H1 (cell line): ENCODE data around the gene OR51I2. TPM values are rescaled to one million over a fixed set of nuclear protein-coding genes. Genes with fewer than 3 reads are reported as not detected.

Source experiments
- CTCF ChIA-PET: fragments of 300-600 bp; sonication (Branson Sonifier 250); formaldehyde crosslinking; loops from one replicate; lab custom pipeline; 2021; ENCODE audit not compliant: partially characterized antibody; lab: Charles Lee
- POLR2A ChIA-PET: fragments of 300-600 bp; sonication (Branson Sonifier 250); formaldehyde crosslinking; loops from one replicate; lab custom pipeline; 2021; ENCODE audit warnings: inconsistent platforms; ENCODE audit not compliant: partially characterized antibody; lab: Charles Lee
- DNase-seq, 2 experiments: peaks; one replicate each; pipeline versions ENCODE4 v3.0.0 to v3.0.0-alpha.2; 2010 to 2022; ENCODE audit warnings: low spot score in 2 of 2, low read depth in 1 of 2, mixed read lengths in 1 of 2
- FAIRE-seq: peaks from 2 replicates; lab custom pipeline; 2011; peaks lifted over from hg19 to GRCh38; lab: Jason Lieb, UNC
- H2AFZ ChIP-seq: 2 replicates; pipeline ENCODE4 v1.8.1; 2012; ENCODE audit warnings: low read length, inconsistent platforms
- H2AK5ac ChIP-seq: 2 replicates; pipeline ENCODE4 v1.6.1; 2013; ENCODE audit warnings: low read depth, low read length
- H2BK120ac ChIP-seq: replicated peaks from 2 replicates; pipeline ENCODE3; 2013; ENCODE audit warnings: low read depth, low read length, inconsistent platforms
- H2BK12ac ChIP-seq: 2 replicates; pipeline ENCODE4 v1.6.1; 2013; ENCODE audit warnings: low read depth, low read length
- H2BK15ac ChIP-seq: 2 replicates; pipeline ENCODE4 v1.6.1; 2013; ENCODE audit warnings: low read length
- H2BK20ac ChIP-seq: 2 replicates; pipeline ENCODE4 v1.6.1; 2013; ENCODE audit warnings: low read length
- H2BK5ac ChIP-seq: 2 replicates; pipeline ENCODE4 v1.6.1; 2013; ENCODE audit warnings: low read depth, low read length
- H3K14ac ChIP-seq: 2 replicates; pipeline ENCODE4 v1.6.1; 2013; ENCODE audit warnings: inconsistent platforms; ENCODE audit not compliant: insufficient read length
- H3K18ac ChIP-seq: 2 replicates; pipeline ENCODE4 v1.6.1; 2013; ENCODE audit warnings: low read length; ENCODE audit errors: extremely low read depth
- H3K23ac ChIP-seq: 2 replicates; pipeline ENCODE4 v1.6.1; 2013; ENCODE audit warnings: inconsistent platforms; ENCODE audit not compliant: insufficient read length
- H3K23me2 ChIP-seq: 2 replicates; pipeline ENCODE4 v1.6.1; 2013; ENCODE audit warnings: low read depth, low read length
- H3K27ac ChIP-seq: 2 replicates; pipeline ENCODE4 v1.6.1; 2011; ENCODE audit warnings: low read depth, low read length, inconsistent platforms
- H3K27me3 ChIP-seq, 4 experiments: replicated peaks in 1 of 4; 1 replicate in 1 of 4; 2 replicates in 3 of 4; pipeline versions ENCODE4 v1.6.1 to v1.8.1; 2011 to 2013; ENCODE audit warnings: low read length in 3 of 4, mild to moderate bottlenecking in 3 of 4, inconsistent platforms in 2 of 4, mixed read lengths in 2 of 4, moderate library complexity in 1 of 4; ENCODE audit not compliant: control insufficient read depth in 3 of 4, insufficient read depth in 3 of 4; ENCODE audit errors: extremely low read depth in 1 of 4
- H3K36me3 ChIP-seq, 4 experiments: 2 replicates each; pipeline versions ENCODE4 v1.6.1 to v1.8.1; 2011 to 2013; ENCODE audit warnings: mild to moderate bottlenecking in 4 of 4, low read length in 3 of 4, moderate library complexity in 2 of 4, control low read depth in 1 of 4, inconsistent platforms in 1 of 4; ENCODE audit not compliant: insufficient read depth in 4 of 4, control insufficient read depth in 2 of 4
- H3K4ac ChIP-seq: replicated peaks from 2 replicates; pipeline ENCODE3; 2013; ENCODE audit warnings: low read length, low read depth, mixed read lengths, inconsistent platforms; ENCODE audit not compliant: insufficient read length
- H3K4me1 ChIP-seq, 4 experiments: replicated peaks in 1 of 4; 1 replicate in 1 of 4; 2 replicates in 3 of 4; pipeline versions ENCODE4 v1.6.1 to v1.8.1; 2011 to 2013; ENCODE audit warnings: low read length in 3 of 4, inconsistent platforms in 2 of 4, mixed read lengths in 1 of 4; ENCODE audit not compliant: insufficient read depth in 4 of 4, control insufficient read depth in 3 of 4
- H3K4me2 ChIP-seq, 2 experiments: 2 replicates each; pipeline versions ENCODE4 v1.6.1 to v1.8.1; 2011 to 2013; ENCODE audit warnings: low read depth in 2 of 2, low read length in 2 of 2, control low read depth in 1 of 2, inconsistent platforms in 1 of 2, mild to moderate bottlenecking in 1 of 2; ENCODE audit not compliant: insufficient read depth in 1 of 2
- H3K4me3 ChIP-seq, 4 experiments: fragments of 200-600, 300-600 bp in 1 of 4; sonication (generic), shearing (Covaris generic), sonication (Bioruptor Twin) in 1 of 4; 2 replicates each; pipeline versions ENCODE4 v1.5.1 to v1.8.1; 2011 to 2016; ENCODE audit warnings: low read length in 4 of 4, low read depth in 3 of 4, control low read depth in 2 of 4, inconsistent platforms in 2 of 4, mild to moderate bottlenecking in 2 of 4, mixed read lengths in 1 of 4, moderate library complexity in 1 of 4; ENCODE audit not compliant: insufficient read depth in 2 of 4; ENCODE audit errors: extremely low read depth in 1 of 4
- H3K56ac ChIP-seq: replicated peaks from 2 replicates; pipeline ENCODE3; 2013; ENCODE audit warnings: low read depth, mild to moderate bottlenecking, mixed read lengths, low read length, inconsistent platforms; ENCODE audit not compliant: insufficient read length
- H3K79me1 ChIP-seq: 2 replicates; pipeline ENCODE4 v1.6.1; 2013; ENCODE audit warnings: low read depth, low read length, control low read depth
- H3K79me2 ChIP-seq, 2 experiments: 2 replicates each; pipeline versions ENCODE4 v1.6.1 to v1.8.1; 2012 to 2013; ENCODE audit warnings: low read length in 2 of 2, mild to moderate bottlenecking in 2 of 2, inconsistent platforms in 1 of 2; ENCODE audit not compliant: insufficient read depth in 2 of 2, control insufficient read depth in 1 of 2
- H3K9ac ChIP-seq, 4 experiments: replicated peaks in 1 of 4; 1 replicate in 1 of 4; 2 replicates in 3 of 4; pipeline versions ENCODE4 v1.6.1 to v1.8.1; 2011 to 2013; ENCODE audit warnings: low read depth in 3 of 4, low read length in 3 of 4, control low read depth in 2 of 4, mild to moderate bottlenecking in 2 of 4, moderate library complexity in 2 of 4, inconsistent platforms in 1 of 4; ENCODE audit errors: extremely low read depth in 1 of 4
- H3K9me3 ChIP-seq, 2 experiments: 2 replicates each; pipeline versions ENCODE4 v1.6.1 to v1.8.1; 2012 to 2013; ENCODE audit warnings: mild to moderate bottlenecking in 2 of 2, moderate library complexity in 2 of 2, control low read depth in 1 of 2, inconsistent platforms in 1 of 2, low read depth in 1 of 2, low read length in 1 of 2, mixed read lengths in 1 of 2; ENCODE audit not compliant: insufficient read depth in 2 of 2
- H4K20me1 ChIP-seq, 2 experiments: replicated peaks in 1 of 2; 2 replicates each; pipeline versions ENCODE3 to v1.8.1; 2011 to 2013; ENCODE audit warnings: inconsistent platforms in 2 of 2, low read length in 2 of 2, mild to moderate bottlenecking in 1 of 2; ENCODE audit not compliant: insufficient read depth in 2 of 2, control insufficient read depth in 1 of 2
- H4K5ac ChIP-seq: 2 replicates; pipeline ENCODE4 v1.6.1; 2013; ENCODE audit warnings: low read length, low read depth, mixed read lengths, inconsistent platforms; ENCODE audit not compliant: insufficient read length
- H4K8ac ChIP-seq: 2 replicates; pipeline ENCODE4 v1.8.0; 2013; ENCODE audit warnings: mild to moderate bottlenecking, moderate library complexity, low read length, inconsistent platforms; ENCODE audit not compliant: insufficient read depth; ENCODE audit errors: extremely low read depth
- H4K91ac ChIP-seq: replicated peaks from 2 replicates; pipeline ENCODE3; 2013; ENCODE audit warnings: low read length, mixed read lengths, inconsistent platforms; ENCODE audit not compliant: insufficient read length
- CTCF ChIP-seq, 3 experiments: IDR thresholded peaks; 1 replicate in 2 of 3; 2 replicates in 1 of 3; pipeline versions ENCODE4 v1.5.1 to v1.6.1; 2011; ENCODE audit warnings: low read length in 3 of 3, mild to moderate bottlenecking in 3 of 3, inconsistent platforms in 2 of 3, low read depth in 1 of 3, moderate library complexity in 1 of 3; ENCODE audit not compliant: insufficient read depth in 1 of 3; ENCODE audit errors: control extremely low read depth in 1 of 3
- RAD21 ChIP-seq, 2 experiments: IDR thresholded peaks in 1 of 2; conservative IDR thresholded peaks in 1 of 2; 2 replicates each; pipeline ENCODE4 v1.6.1; 2011; ENCODE audit warnings: low read depth in 2 of 2, low read length in 2 of 2, improper control_type of control experiment in 1 of 2, inconsistent platforms in 1 of 2, mild to moderate bottlenecking in 1 of 2, moderate library complexity in 1 of 2
- SP4 ChIP-seq: IDR thresholded peaks from 2 replicates; pipeline ENCODE4 v1.6.1; 2012; ENCODE audit warnings: low read length, inconsistent platforms
- TEAD4 ChIP-seq: IDR thresholded peaks from 2 replicates; pipeline ENCODE4 v1.6.1; 2012; ENCODE audit warnings: low read depth, low read length, inconsistent platforms, mixed read lengths
- WGBS, 2 experiments: shearing (Covaris generic) in 1 of 2; methylation state at CpG; one replicate each; pipeline versions ENCODE4 v1.1.6 to v1.1.7; 2013 to 2015; ENCODE audit warnings: low lambda C conversion rate in 2 of 2, mixed read lengths in 2 of 2, inconsistent platforms in 1 of 2, low coverage in 1 of 2, missing lambda C conversion rate in 1 of 2; ENCODE audit not compliant: insufficient replicate concordance in 2 of 2, insufficient coverage in 1 of 2, insufficient read length in 1 of 2; ENCODE audit errors: extremely low coverage in 1 of 2, missing lambda C conversion rate in 1 of 2; 5-methylcytosine and 5-hydroxymethylcytosine counted together
- polyA plus RNA-seq, 7 experiments: library from polyadenylated mRNA; depleted of rRNA in 3 of 7; stranded (reverse) in 5 of 7; unstranded in 2 of 7; fragments of >200 nt in 5 of 7; fragments of 200-250 nt in 2 of 7; gene quantifications; 1 replicate in 5 of 7; 2 replicates in 1 of 7; 4 replicates in 1 of 7; pipeline versions ENCODE4 v1.2.1 to v1.2.3, GENCODE V29; 2011 to 2013; ENCODE audit warnings: missing spikeins in 2 of 7, mixed read lengths in 2 of 7
- total RNA-seq: library from RNA; stranded (reverse); fragmentation: NEBNext Ultra II Directional; extraction: Animal tissue kit (Norgen Biotek cat#: 25700); gene quantifications from 2 replicates; pipeline ENCODE4 v1.2.1, GENCODE V29; 2021

Gene OR51I2
- total and polyA plus RNA-seq, 2 of the 8 experiments (the other 6 are each of a cell fraction or from before 2014, with no cell fraction given): not detected

- Histone ChIP-seq H2BK20ac (no peak overlapping the region), H2BK15ac (no peak overlapping the region), H3K4me2 (no peak overlapping the region), H4K5ac (no peak overlapping the region), H3K18ac (no peak overlapping the region), H3K36me3 (no peaks in the 10 kb centered on the region), H4K20me1 (no peaks in the 10 kb centered on the region), H3K27me3 (no peaks in the 10 kb centered on the region), H2AK5ac (no peak overlapping the region), H3K9ac (no peak overlapping the region), H3K4me3 (no peak overlapping the region), H3K79me2 (no peaks in the 10 kb centered on the region), H3K23me2 (no peaks in the 10 kb centered on the region), H2AFZ (peak overlapping the region; percentile 71; the same call in 1 of the 2 replicates), H3K79me1 (no peaks in the 10 kb centered on the region), H4K8ac (no peak overlapping the region), H3K23ac (no peak overlapping the region), H3K56ac (no peak overlapping the region), H3K27ac (no peak overlapping the region), H3K4me1 (no peaks in the 10 kb centered on the region), H2BK5ac (no peak overlapping the region), H2BK12ac (no peak overlapping the region), H2BK120ac (no peak overlapping the region), H4K91ac (no peak overlapping the region), H3K9me3 (peaks cover 0 to 4% of the 10 kb centered on the region in 2 experiments; a peak in 1 of 4 replicates), H3K14ac (no peak overlapping the region), H3K4ac (no peak overlapping the region)
- FAIRE-seq (peak; percentile 92), DNase-seq (no peak)
- WGBS, 2 experiments: 43% methylated on average over 2 of the region's 2 CpGs; no CpG with 5 or more reads in 1 of the 2 experiments
- ChIA-PET CTCF (interaction anchor here (0.7 to 3.1 kb wide), 25 partner anchors 10 to 415 kb away, joined by 3 to 21 read pairs (median 4); partner anchors contain the start of genes OR52N2 and UBQLNL), POLR2A (no interaction called here)
- TF ChIP-seq CTCF (IDR thresholded peaks at IDR 0.05; ENCODE audit: control extremely low read depth in 1 of 3, insufficient read depth in 1 of 3, low read depth in 1 of 3, low read length in 3 of 3): peak in 2 of 3 experiments; percentile 73 to 87; a peak in 3 of 4 replicates
- 0 out of 2 replicates have a peak, but pooled peaks have one; percentile 20 for TF ChIP-seq TEAD4
- no peak for TF ChIP-seq SP4
- peak; percentile 66 to 74 for TF ChIP-seq RAD21 (IDR thresholded peaks at IDR 0.05 in 1 of 2, conservative IDR thresholded peaks at IDR 0.05 in 1 of 2; ENCODE audit: low read depth in 2 of 2, low read length in 2 of 2)
Observed at GRCh38 chr11:5476186-5476819, 27.2 kb downstream of the OR51I2 start.
